HEK293 (cell line): ENCODE results near the gene CEP85L.
A peak's percentile ranks its signal among the peaks of the same experiment; 100 is the strongest.

Experiments used
- CTCF ChIA-PET: fragments of 350-600 bp; formaldehyde crosslinking; extraction: SDS; loops from one replicate; lab custom pipeline; 2021; ENCODE audit warnings: antibody characterized with exemption; lab: Yijun Ruan, JAX
- POLR2A ChIA-PET: fragments of 300-600 bp; formaldehyde crosslinking; extraction: SDS; loops from one replicate; lab custom pipeline; 2020; ENCODE audit warnings: antibody characterized with exemption, inconsistent platforms; lab: Yijun Ruan, JAX
- H3K27ac ChIP-seq: fragments of 200-500 bp; sonication (Bioruptor generic); 2 replicates; pipeline ENCODE4 v1.5.1; 2014; ENCODE audit warnings: low read depth, low read length, control low read depth, inconsistent platforms; ENCODE audit errors: extremely low read depth
- H3K36me3 ChIP-seq, 2 experiments: fragments of 200-500 bp in 1 of 2; sonication (Bioruptor generic) in 1 of 2; 1 replicate in 1 of 2; 2 replicates in 1 of 2; pipeline ENCODE4 v1.5.1; 2014 to 2017; ENCODE audit warnings: inconsistent platforms in 2 of 2, low read length in 2 of 2; ENCODE audit not compliant: control insufficient read depth in 2 of 2, insufficient read depth in 1 of 2
- H3K4me1 ChIP-seq: fragments of 200-500 bp; sonication (Bioruptor generic); 2 replicates; pipeline ENCODE4 v1.5.1; 2014; ENCODE audit warnings: mild to moderate bottlenecking, low read length, inconsistent platforms; ENCODE audit not compliant: control insufficient read depth, insufficient read depth
- H3K4me3 ChIP-seq: 2 replicates; pipeline ENCODE4 v1.5.1; 2011; ENCODE audit warnings: low read depth, mild to moderate bottlenecking, control low read depth, low read length, moderate library complexity
- H3K9me3 ChIP-seq: fragments of 200-500 bp; sonication (Bioruptor generic); 2 replicates; pipeline ENCODE4 v1.5.1; 2014; ENCODE audit warnings: low read depth, low read length, inconsistent platforms; ENCODE audit not compliant: control insufficient read depth, insufficient read depth
- YY1 ChIP-seq: fragments of 450-650 bp; formaldehyde crosslinking; IDR thresholded peaks from 2 replicates; pipeline ENCODE4 v1.5.1; 2018; ENCODE audit warnings: missing biosample characterization, missing genetic modification characterization
- ZBTB17 ChIP-seq: fragments of 450-650 bp; formaldehyde crosslinking; IDR thresholded peaks from 2 replicates; pipeline ENCODE4 v1.5.1; 2016; ENCODE audit warnings: missing biosample characterization, missing genetic modification characterization
- ZBTB7A ChIP-seq: fragments of 450-650 bp; formaldehyde crosslinking; IDR thresholded peaks from 2 replicates; pipeline ENCODE4 v1.5.1; 2016; ENCODE audit warnings: low read depth, missing biosample characterization, missing genetic modification characterization
- ZBTB8A ChIP-seq: fragments of 450-650 bp; formaldehyde crosslinking; IDR thresholded peaks from 2 replicates; pipeline ENCODE4 v1.5.1; 2016; ENCODE audit warnings: missing biosample characterization, missing genetic modification characterization
- ZEB2 ChIP-seq: fragments of 450-650 bp; formaldehyde crosslinking; IDR thresholded peaks from 2 replicates; pipeline ENCODE4 v1.5.1; 2016; ENCODE audit warnings: missing biosample characterization, missing genetic modification characterization
- ZNF114 ChIP-seq: fragments of 450-650 bp; formaldehyde crosslinking; IDR thresholded peaks from 2 replicates; pipeline ENCODE4 v1.5.0; 2017; ENCODE audit warnings: missing biosample characterization, missing genetic modification characterization
- ZNF157 ChIP-seq: fragments of 450-650 bp; formaldehyde crosslinking; IDR thresholded peaks from 2 replicates; pipeline ENCODE4 v1.5.1; 2016; ENCODE audit warnings: missing biosample characterization, missing genetic modification characterization
- ZNF16 ChIP-seq: fragments of 450-650 bp; formaldehyde crosslinking; IDR thresholded peaks from 2 replicates; pipeline ENCODE4 v1.5.1; 2016; ENCODE audit warnings: low read depth, missing biosample characterization, missing genetic modification characterization
- ZNF18 ChIP-seq: fragments of 450-650 bp; formaldehyde crosslinking; IDR thresholded peaks from 2 replicates; pipeline ENCODE4 v1.5.1; 2016; ENCODE audit warnings: missing biosample characterization, missing genetic modification characterization
- ZNF510 ChIP-seq: fragments of 450-650 bp; formaldehyde crosslinking; IDR thresholded peaks from 2 replicates; pipeline ENCODE4 v1.5.1; 2018; ENCODE audit warnings: mild to moderate bottlenecking, missing genetic modification characterization, missing biosample characterization; ENCODE audit not compliant: insufficient replicate concordance
- ZNF585B ChIP-seq: fragments of 450-650 bp; formaldehyde crosslinking; IDR thresholded peaks from 2 replicates; pipeline ENCODE4 v1.5.1; 2016; ENCODE audit warnings: missing biosample characterization, missing genetic modification characterization
- ZNF629 ChIP-seq: fragments of 450-650 bp; formaldehyde crosslinking; IDR thresholded peaks from 2 replicates; pipeline ENCODE4 v1.5.1; 2017; ENCODE audit warnings: missing biosample characterization, missing genetic modification characterization
- ZNF660 ChIP-seq: fragments of 450-650 bp; IDR thresholded peaks from 2 replicates; pipeline ENCODE4 v1.5.1; 2018; ENCODE audit warnings: missing biosample characterization, mild to moderate bottlenecking, missing genetic modification characterization
- ZNF76 ChIP-seq: fragments of 450-650 bp; formaldehyde crosslinking; IDR thresholded peaks from 2 replicates; pipeline ENCODE4; 2016; ENCODE audit warnings: low read depth, missing biosample characterization, missing genetic modification characterization, borderline replicate concordance
- ZNF837 ChIP-seq: fragments of 450-650 bp; formaldehyde crosslinking; IDR thresholded peaks from 2 replicates; pipeline ENCODE4 v1.5.1; 2016; ENCODE audit warnings: missing biosample characterization, missing genetic modification characterization
- ZSCAN16 ChIP-seq: fragments of 450-650 bp; formaldehyde crosslinking; IDR thresholded peaks from 2 replicates; pipeline ENCODE4 v1.5.1; 2016; ENCODE audit warnings: missing biosample characterization, missing genetic modification characterization
- TF ChIP-seq, protein P1 (sequence below): fragments of 450-650 bp; formaldehyde crosslinking; IDR thresholded peaks from 2 replicates; pipeline ENCODE4 v1.5.1; 2016; ENCODE audit warnings: missing biosample characterization, missing genetic modification characterization
- TF ChIP-seq, protein P2 (sequence below): fragments of 450-650 bp; formaldehyde crosslinking; IDR thresholded peaks from 2 replicates; pipeline ENCODE4 v1.5.1; 2016; ENCODE audit warnings: missing biosample characterization, missing genetic modification characterization, borderline replicate concordance
- TF ChIP-seq, protein P3 (sequence below): fragments of 450-650 bp; formaldehyde crosslinking; IDR thresholded peaks from 2 replicates; pipeline ENCODE4 v1.5.1; 2017; ENCODE audit warnings: missing biosample characterization, missing genetic modification characterization
- TF ChIP-seq, protein P4 (sequence below): fragments of 450-650 bp; formaldehyde crosslinking; IDR thresholded peaks from 2 replicates; pipeline ENCODE4 v1.5.1; 2017; ENCODE audit warnings: missing biosample characterization, missing genetic modification characterization

CEP85L gene

GRCh38 chr6:118669561-118669960 is 18.2 kb upstream of the CEP85L start:
- no peak overlapping the region for H3K27ac ChIP-seq
- ChIA-PET POLR2A (no interaction called here), CTCF (no interaction called here)
- no peaks in the 10 kb centered on the region for H3K36me3 ChIP-seq
- H3K4me3 ChIP-seq, result no peak overlapping the region
- TF ChIP-seq, protein P1, sequence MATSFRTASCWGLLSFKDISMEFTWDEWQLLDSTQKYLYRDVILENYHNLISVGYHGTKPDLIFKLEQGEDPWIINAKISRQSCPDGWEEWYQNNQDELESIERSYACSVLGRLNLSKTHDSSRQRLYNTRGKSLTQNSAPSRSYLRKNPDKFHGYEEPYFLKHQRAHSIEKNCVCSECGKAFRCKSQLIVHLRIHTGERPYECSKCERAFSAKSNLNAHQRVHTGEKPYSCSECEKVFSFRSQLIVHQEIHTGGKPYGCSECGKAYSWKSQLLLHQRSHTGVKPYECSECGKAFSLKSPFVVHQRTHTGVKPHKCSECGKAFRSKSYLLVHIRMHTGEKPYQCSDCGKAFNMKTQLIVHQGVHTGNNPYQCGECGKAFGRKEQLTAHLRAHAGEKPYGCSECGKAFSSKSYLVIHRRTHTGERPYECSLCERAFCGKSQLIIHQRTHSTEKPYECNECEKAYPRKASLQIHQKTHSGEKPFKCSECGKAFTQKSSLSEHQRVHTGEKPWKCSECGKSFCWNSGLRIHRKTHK, result no peak
- TF ChIP-seq ZNF660, result no peak
- TF ChIP-seq YY1 (tag by site-specific recombination), result no peak
- no peak for TF ChIP-seq ZNF837 (tag by site-specific recombination)
- no peak for TF ChIP-seq ZBTB7A (tag by site-specific recombination)
- no peak for TF ChIP-seq ZSCAN16 (tag by site-specific recombination)
- TF ChIP-seq, protein P2, sequence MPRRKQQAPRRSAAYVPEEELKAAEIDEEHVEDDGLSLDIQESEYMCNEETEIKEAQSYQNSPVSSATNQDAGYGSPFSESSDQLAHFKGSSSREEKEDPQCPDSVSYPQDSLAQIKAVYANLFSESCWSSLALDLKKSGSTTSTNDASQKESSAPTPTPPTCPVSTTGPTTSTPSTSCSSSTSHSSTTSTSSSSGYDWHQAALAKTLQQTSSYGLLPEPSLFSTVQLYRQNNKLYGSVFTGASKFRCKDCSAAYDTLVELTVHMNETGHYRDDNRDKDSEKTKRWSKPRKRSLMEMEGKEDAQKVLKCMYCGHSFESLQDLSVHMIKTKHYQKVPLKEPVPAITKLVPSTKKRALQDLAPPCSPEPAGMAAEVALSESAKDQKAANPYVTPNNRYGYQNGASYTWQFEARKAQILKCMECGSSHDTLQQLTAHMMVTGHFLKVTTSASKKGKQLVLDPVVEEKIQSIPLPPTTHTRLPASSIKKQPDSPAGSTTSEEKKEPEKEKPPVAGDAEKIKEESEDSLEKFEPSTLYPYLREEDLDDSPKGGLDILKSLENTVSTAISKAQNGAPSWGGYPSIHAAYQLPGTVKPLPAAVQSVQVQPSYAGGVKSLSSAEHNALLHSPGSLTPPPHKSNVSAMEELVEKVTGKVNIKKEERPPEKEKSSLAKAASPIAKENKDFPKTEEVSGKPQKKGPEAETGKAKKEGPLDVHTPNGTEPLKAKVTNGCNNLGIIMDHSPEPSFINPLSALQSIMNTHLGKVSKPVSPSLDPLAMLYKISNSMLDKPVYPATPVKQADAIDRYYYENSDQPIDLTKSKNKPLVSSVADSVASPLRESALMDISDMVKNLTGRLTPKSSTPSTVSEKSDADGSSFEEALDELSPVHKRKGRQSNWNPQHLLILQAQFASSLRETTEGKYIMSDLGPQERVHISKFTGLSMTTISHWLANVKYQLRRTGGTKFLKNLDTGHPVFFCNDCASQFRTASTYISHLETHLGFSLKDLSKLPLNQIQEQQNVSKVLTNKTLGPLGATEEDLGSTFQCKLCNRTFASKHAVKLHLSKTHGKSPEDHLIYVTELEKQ (tag by site-specific recombination), result no peak
- no peak for TF ChIP-seq ZNF157 (tag by site-specific recombination)
- TF ChIP-seq, protein P3, sequence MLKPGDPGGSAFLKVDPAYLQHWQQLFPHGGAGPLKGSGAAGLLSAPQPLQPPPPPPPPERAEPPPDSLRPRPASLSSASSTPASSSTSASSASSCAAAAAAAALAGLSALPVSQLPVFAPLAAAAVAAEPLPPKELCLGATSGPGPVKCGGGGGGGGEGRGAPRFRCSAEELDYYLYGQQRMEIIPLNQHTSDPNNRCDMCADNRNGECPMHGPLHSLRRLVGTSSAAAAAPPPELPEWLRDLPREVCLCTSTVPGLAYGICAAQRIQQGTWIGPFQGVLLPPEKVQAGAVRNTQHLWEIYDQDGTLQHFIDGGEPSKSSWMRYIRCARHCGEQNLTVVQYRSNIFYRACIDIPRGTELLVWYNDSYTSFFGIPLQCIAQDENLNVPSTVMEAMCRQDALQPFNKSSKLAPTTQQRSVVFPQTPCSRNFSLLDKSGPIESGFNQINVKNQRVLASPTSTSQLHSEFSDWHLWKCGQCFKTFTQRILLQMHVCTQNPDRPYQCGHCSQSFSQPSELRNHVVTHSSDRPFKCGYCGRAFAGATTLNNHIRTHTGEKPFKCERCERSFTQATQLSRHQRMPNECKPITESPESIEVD (tag by site-specific recombination), result no peak
- TF ChIP-seq ZNF629 (tag by site-specific recombination), result no peak
- TF ChIP-seq ZBTB8A, result no peak
- no peak for TF ChIP-seq ZNF585B (tag by site-specific recombination)
- no peak for TF ChIP-seq ZNF510 (tag by site-specific recombination)
- H3K9me3 ChIP-seq, result no peaks in the 10 kb centered on the region
- peaks cover 7% of the 10 kb centered on the region; the same call in 1 of the 2 replicates for H3K4me1 ChIP-seq

- Histone ChIP-seq H3K27ac (no peak overlapping the region), H3K9me3 (no peaks in the 10 kb centered on the region), H3K4me1 (peaks cover 7% of the 10 kb centered on the region; the same call in 1 of the 2 replicates), H3K4me3 (no peak overlapping the region), H3K36me3 (no peaks in the 10 kb centered on the region)
- ChIA-PET POLR2A (interaction anchor here (0.6 to 1.5 kb wide), 2 partner anchors 13 to 18 kb away, joined by 3 to 7 read pairs; partner anchors contain the start of gene CEP85L), CTCF (interaction anchor here (1.5 kb wide), 1 partner anchor 15 kb away, joined by 5 read pairs; no protein-coding TSS in a partner anchor)
- peak; percentile 33; the same call in 1 of the 2 replicates for TF ChIP-seq ZBTB17 (tag by site-specific recombination)
- no peak for TF ChIP-seq ZNF114
- no peak for TF ChIP-seq ZNF16
- TF ChIP-seq ZNF76, result no peak
- TF ChIP-seq ZEB2 (tag by site-specific recombination), result no peak
- TF ChIP-seq, protein P4, sequence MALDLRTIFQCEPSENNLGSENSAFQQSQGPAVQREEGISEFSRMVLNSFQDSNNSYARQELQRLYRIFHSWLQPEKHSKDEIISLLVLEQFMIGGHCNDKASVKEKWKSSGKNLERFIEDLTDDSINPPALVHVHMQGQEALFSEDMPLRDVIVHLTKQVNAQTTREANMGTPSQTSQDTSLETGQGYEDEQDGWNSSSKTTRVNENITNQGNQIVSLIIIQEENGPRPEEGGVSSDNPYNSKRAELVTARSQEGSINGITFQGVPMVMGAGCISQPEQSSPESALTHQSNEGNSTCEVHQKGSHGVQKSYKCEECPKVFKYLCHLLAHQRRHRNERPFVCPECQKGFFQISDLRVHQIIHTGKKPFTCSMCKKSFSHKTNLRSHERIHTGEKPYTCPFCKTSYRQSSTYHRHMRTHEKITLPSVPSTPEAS (tag by site-specific recombination), result no peak
- TF ChIP-seq, protein P3 (tag by site-specific recombination), result peak; percentile 49
- TF ChIP-seq ZNF18 (tag by site-specific recombination), result no peak
Observed at GRCh38 chr6:118668761-118669385, 17.5 kb upstream of the CEP85L start.
